Stimulated activated CD4-positive, alpha-beta T cell treated with anti-CD3 and anti-CD28 coated beads, Interleukin-1b, Interleukin-23, amount 100 ng/mL, for 1 hour (primary cell): ENCODE measurements around the gene TNNT1.
"Not testable (repeated sequence)": the region's sequence is repeated elsewhere in the genome, so short reads cannot be mapped to it uniquely, and the experiment has no call there.

Source experiments
- DNase-seq, 2 donors: peaks; one replicate each; pipeline ENCODE4 v3.0.0-alpha.2; 2020; ENCODE audit warnings: low read depth in 2 of 2

TNNT1 gene

DNA sequence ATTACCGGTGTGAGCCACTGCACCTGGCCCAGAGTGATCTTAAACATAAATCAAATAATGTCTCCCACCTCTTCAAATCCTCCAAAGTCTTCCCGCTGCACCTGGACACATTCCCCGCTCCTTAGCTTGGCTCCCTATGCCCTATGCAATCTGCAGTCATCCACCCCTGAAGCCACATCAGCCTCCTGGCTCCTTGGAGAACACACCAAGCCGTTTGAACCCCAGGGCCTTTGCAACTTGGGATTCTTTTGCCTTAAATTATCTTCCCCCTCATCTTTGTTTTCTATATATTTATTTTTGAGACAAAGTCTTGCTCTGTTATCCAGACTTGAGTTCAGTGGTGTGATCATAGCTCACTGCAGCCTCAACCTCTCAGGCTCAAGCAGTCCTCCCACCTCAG, 20.1 kb upstream of the TNNT1 start:
- no peak for DNase-seq

DNA sequence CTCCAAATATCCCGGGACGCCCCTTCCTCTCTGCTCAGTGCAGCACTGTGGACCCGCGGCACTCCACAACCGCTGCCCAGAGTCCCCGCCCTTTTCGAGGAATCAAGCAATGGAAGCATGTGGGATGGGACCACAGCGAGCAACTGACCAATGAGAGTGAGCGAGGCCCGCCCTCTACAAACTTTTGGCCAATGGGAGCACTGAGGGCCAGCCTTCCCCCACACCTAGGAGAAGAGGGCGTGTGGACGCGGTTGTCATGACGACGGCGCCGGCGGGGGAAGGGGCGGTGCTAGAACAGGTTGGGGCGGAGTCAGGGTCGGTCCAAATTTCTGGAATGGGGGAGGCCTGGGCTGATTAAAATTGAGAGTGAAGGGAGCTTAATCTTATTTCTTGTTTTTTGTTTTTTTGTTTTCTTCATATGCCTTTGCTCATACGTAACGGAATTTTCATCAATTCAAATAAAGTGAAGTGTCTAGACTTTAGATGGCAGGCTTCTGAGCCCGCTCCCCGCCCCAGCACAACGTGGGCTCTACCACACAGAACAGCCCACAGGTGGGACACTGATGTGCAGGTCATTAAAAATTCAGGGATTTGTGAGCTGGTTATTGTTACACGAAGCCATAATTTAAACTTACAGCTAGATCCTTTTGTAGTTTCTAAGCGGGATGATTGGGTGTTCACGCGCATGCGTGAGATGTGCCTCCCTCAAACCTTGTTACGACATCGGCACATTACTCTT, 17.7 kb upstream of the TNNT1 start, which contains the start of gene DNAAF3:
TSS of gene DNAAF3 (minus strand) at position 84 of the 739 bp plus-strand sequence. CDS start 200 bp downstream, outside the sequence.
- peak in 1 of 2 donors; percentile 54 for DNase-seq

GRCh38 chr19:55165952-55166529, 17.0 kb upstream of the TNNT1 start:
- no peak for DNase-seq

GRCh38 chr19:55161571-55162322, 12.7 kb upstream of the TNNT1 start:
- no peak for DNase-seq

DNA sequence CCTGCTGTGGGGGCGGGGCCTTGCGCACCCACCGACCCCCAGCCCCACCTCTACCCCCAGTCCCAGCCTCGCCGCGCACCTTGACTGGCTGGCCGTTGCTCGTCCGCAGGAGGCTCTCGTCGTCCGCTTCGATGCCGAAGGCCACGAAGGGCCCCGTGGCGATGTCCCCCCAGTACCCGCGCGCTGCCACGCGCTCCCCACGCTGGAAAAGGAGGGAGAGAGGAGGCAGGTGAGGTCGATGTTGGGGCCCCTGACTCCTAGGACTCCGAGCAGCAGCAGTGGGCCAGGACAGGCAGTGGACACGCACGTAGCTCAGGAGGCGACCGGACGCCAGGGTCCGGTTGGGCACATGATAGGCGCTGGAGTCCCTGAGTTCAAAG, 12.0 kb upstream of the TNNT1 start:
- DNase-seq: no peak

- peak; percentile 63 to 80 for DNase-seq
Observed at GRCh38 chr19:55160128-55160985, 11.4 kb upstream of the TNNT1 start.

GRCh38 chr19:55158848-55159749, 10.1 kb upstream of the TNNT1 start:
- DNase-seq: no peak

GRCh38 chr19:55158423-55158822, 9.4 kb upstream of the TNNT1 start:
- no peak for DNase-seq

DNA sequence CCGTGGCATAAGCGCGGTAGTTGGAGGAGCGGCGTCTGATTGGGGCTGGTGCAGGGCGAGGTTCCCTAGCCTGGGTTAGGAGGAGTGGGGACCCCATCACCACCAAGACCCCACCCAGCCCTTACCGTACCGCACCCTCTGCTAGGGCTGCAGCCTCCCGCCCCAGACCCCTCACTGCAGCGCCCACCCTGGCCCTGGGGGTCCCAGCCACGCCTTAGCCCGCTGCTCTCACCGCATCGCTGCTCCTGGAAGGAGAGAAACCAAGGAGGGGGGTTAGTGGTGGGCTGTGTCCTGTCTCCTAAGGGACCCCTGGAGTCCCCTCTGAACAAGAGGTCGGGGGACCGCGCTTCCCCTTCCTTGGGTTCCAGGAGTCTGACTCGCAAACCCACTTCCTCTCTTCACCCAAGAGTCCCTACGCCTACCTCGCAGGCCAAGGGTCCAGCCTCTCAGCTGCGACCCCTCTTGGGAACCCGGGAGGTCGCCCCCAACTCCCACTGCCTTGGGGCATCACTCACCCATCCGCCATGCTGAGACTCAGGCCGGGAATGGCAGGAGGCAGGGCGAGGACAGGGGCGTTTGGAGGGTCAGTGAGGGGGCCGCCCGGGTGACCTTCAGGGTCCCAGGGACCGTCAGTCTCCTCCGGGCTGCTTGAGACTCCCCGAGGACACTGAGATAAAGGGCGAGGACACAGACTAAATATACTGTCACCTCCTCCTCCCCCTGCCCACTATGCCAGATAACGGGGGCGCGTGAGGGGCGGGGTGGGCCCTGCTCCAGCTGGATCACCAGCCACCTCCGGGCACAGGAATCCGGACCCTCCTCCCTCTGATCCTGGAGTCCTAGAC, 8.3 kb upstream of the TNNT1 start, which contains the start of gene TNNI3:
TSS of gene TNNI3 (minus strand) at position 669 of the 845 bp plus-strand sequence. CDS start at position 526, 143 bp downstream.
- no peak for DNase-seq

DNA sequence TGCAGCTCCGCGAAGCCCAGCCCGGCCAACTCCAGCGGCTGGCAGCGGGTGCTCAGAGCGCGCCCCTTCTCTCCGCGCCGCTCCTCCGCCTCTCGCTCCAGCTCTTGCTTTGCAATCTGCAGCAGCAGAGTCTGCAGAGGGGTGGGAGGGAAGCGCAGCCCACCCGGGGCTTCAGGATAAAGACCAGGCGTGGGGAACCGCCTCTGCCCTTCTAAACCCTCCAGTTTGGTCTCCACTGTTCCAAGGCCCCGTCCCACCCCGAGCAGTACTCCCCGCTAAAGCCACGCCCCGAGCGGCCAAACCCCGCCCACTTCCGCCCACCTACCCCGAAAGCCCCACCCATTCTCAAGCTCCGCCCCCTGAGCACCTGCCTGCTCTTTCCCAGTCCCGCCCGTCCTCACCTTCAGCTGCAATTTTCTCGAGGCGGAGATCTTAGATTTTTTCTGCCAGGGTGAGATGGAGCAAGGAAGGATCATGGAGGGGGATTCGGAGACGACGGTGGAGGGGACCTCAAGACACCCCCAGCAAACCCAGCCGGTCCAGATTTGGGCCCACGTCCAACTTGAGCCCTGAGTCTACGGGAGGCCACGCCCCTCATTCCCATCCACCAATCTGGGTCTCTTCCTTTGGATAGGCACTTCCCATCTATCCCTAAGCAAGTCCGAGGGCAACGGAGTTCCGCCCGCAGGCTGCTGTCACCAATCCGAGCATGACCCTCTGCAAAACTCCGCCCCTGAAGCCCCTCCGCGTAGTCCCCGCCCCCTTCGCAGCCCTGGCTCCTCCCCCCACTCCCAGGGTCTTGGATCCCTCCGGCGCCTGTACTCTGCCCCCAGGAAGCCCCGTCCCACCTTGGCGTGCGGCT, 7.4 kb upstream of the TNNT1 start:
- DNase-seq: peak in 1 of 2 donors; percentile 25

- not testable (repeated sequence) for DNase-seq
Observed at GRCh38 chr19:55155784-55156183, 6.8 kb upstream of the TNNT1 start.

DNA sequence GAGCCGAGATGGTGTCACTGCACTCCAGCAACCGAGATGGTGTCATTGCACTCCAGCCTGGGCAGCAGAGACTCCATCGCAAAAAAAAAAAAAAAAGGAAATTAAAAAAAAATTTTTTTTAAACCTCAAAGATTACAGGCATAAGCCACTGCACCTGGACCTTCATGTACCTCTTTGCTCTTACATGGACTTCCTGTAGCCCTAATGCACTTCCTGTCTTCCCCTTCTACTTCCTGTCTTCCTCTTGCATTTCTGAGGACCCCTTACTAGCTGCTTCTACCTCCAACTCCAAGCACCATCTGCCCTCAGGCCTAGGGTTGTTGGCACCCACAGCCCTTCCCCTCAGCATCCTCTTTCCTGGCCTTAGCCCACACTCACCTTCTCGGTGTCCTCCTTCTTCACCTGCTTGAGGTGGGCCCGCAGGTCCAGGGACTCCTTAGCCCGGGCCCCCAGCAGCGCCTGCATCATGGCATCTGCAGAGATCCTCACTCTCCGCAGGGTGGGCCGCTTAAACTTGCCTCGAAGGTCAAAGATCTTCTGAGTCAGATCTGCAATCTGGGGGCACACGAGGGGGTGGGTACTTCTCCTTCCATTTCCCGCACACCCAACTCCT, 4.8 kb upstream of the TNNT1 start:
- no peak for DNase-seq

DNA sequence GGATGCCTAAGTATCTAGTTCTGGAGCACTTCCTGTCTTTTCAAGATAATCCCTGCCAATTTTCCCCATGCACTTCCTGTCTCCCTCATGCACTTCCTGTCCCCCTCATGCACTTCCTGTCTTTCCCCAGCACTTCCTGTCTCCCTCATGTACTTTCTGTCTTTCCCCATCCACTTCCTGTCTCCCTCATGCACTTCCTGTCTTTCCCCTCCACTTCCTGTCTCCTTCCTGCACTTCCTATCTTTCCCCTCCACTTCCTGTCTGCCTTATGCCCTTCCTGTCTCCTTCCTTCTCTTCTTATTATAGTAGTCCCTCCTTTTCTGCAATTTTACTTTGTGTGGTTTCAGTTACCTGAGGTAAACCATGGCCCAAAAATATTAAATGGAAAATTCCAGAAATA, 3.0 kb upstream of the TNNT1 start:
- no peak for DNase-seq

DNA sequence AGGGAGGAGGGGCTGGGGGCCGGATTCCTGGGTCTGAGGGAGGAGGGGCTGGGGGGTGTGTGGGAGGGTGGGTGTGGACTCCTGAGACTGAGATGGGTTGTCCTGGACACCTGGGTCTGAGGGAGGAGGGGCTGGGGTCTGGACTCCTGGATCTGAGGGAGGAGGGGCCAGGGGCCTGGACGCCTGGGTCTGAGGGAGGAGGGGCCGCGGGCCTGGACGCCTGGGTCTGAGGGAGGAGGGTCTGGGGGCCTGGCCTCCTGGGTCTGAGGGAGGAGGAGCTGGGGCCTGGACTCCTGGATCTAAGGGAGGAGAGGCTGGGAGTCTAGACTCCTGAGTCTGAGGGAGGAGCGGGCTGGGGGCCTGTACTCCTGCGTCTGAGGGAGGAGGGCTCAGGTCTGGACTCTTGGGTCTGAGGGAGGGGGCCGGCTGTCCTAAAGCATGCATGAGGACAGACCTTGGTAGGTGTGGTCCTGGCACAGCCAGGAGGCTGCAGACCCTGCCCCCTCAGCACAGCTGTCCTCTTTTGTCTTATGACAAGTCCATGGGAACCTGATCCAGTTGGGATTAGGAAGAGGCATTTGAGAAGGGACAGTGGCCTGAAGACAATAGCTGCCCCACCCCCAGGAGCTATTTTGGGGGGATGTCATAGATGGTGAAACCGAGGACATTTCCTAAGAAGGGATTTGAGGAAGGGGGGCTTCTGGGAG, 1.3 kb downstream of the TNNT1 start:
- DNase-seq: no peak

DNA sequence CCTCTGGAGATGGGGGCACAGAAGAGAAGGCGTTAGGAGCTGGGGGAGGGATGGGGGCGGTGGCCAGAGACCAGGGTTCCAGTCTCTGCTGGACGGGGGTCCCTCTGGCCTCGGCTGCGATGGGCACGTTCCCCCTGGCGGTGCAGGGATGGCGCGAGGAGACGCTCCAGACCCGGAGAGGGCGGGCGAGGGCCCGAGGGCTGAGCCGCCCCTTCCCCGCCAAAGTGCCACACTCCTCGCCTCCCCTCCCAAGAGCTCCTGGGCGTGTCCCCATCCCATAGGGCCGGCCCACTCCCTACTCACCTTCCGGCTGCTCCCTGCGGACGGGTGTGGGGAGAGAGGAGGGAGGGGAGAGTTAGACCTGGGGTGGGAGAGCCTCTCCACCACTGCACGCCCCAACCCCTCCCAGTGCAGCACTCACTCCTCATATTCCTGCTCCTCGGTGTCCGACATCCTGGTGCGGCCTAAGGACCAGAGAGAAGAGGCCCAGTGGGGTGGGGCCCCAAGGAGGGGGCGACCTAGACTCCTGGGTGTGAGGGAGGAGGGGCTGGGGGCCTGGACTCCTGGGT, 2.2 kb downstream of the TNNT1 start:
- DNase-seq: no peak

DNA sequence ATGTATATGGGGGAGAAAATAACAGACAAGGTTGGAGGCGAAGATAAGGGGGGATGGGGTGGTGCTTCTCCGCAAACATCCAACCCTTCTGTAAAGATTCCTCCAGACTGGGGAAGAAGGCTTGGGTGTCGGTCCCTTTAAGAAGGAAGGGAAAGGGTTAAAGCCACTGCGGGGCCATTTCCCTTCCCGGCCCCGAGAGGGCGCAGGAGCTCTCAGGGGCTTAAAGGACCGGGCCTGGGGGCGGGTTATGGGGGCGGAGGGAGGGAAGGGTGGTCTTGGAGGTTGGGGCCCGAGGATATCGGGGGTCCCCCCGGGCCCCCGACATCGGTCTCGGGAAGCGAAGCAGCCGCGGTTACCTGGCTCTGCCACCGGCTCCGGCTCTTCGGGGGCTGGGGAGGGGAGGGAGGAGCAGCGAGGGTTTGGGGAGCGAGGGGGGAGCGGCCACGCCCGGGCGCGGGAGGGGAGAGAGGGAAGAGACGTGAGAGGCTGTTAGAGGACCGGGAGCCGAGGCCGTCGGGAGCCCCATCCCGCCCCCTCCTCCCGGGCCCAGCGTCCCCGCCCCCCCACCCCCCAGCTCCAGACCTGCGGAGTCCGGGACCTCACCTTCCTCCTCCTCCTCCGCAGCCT, 2.8 kb downstream of the TNNT1 start:
- no peak for DNase-seq

- no peak for DNase-seq
Observed at GRCh38 chr19:55145232-55145631, 3.8 kb downstream of the TNNT1 start.
